Retinal pigment epithelial cell (primary cell): ENCODE results near the gene SRGAP3.

Experiments used
- DNase-seq: peaks from one replicate; pipeline ENCODE4 v3.0.0-alpha.2; 2010; ENCODE audit warnings: low read depth
- H3K4me3 ChIP-seq: 2 replicates; pipeline ENCODE4 v1.5.1; 2011; ENCODE audit warnings: mild to moderate bottlenecking, low read length, control low read depth, moderate library complexity
- TF ChIP-seq, protein P1 (sequence below): conservative IDR thresholded peaks from 2 replicates; pipeline ENCODE4 v1.5.1; 2011; ENCODE audit warnings: low read depth, low read length, control low read depth, inconsistent platforms

Gene SRGAP3

GRCh38 chr3:9204253-9204992 is 45.0 kb downstream of the SRGAP3 start:
- H3K4me3 ChIP-seq = no peak overlapping the region
- DNase-seq = no peak
- TF ChIP-seq, protein P1, sequence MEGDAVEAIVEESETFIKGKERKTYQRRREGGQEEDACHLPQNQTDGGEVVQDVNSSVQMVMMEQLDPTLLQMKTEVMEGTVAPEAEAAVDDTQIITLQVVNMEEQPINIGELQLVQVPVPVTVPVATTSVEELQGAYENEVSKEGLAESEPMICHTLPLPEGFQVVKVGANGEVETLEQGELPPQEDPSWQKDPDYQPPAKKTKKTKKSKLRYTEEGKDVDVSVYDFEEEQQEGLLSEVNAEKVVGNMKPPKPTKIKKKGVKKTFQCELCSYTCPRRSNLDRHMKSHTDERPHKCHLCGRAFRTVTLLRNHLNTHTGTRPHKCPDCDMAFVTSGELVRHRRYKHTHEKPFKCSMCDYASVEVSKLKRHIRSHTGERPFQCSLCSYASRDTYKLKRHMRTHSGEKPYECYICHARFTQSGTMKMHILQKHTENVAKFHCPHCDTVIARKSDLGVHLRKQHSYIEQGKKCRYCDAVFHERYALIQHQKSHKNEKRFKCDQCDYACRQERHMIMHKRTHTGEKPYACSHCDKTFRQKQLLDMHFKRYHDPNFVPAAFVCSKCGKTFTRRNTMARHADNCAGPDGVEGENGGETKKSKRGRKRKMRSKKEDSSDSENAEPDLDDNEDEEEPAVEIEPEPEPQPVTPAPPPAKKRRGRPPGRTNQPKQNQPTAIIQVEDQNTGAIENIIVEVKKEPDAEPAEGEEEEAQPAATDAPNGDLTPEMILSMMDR = no peak

DNA sequence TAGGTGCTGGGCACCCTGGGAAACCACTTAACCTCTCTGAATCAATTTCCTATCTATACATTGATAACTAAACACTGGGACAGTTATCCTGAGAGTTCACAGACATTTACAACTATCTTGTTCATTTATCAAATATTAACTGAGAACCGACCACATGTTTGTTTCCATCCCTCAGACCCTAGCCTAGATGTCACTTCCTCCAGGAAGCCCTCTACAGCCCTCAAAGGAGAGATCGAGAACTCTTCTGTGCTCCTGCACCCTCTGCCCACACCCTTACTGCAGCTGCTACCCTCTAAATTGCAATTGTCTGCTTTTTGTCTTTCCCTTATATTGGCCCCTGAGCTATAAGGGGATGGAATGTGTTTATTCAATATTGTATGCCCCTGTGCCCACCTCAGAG is 46.1 kb downstream of the SRGAP3 start:
- TF ChIP-seq, protein P1 = no peak
- DNase-seq = no peak
- H3K4me3 ChIP-seq = no peak overlapping the region

GRCh38 chr3:9202546-9202945 is 46.9 kb downstream of the SRGAP3 start:
- H3K4me3 ChIP-seq = no peak overlapping the region
- TF ChIP-seq, protein P1 = no peak
- no peak for DNase-seq

- H3K4me3 ChIP-seq = no peak overlapping the region
- TF ChIP-seq, protein P1 = no peak
- DNase-seq = no peak
Measured at GRCh38 chr3:9201955-9202354, 47.5 kb downstream of the SRGAP3 start.

GRCh38 chr3:9201266-9201665 is 48.2 kb downstream of the SRGAP3 start:
- DNase-seq = no peak
- TF ChIP-seq, protein P1 = no peak
- H3K4me3 ChIP-seq = no peak overlapping the region

DNA sequence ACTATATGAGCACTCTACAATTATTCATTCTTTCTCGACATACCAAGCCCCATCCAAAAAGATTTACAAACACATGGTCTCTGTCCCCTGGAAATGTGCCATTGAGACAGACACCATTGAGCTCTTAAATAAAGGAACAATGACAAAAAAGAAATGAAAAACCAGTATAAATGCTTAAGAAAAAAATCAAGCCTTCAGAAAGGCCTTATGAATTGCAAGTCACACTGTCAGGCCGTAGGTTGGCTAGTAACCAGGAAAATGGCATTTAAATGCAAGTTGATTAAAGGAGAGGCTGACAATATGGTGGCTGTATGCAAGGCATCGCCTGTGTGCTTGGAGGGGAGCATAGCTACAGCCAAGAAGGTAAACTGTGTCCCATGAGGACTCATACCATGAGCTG is 49.7 kb downstream of the SRGAP3 start:
- TF ChIP-seq, protein P1 = no peak
- no peak overlapping the region for H3K4me3 ChIP-seq
- DNase-seq = no peak

- no peak for DNase-seq
Measured at GRCh38 chr3:9198899-9199335, 50.5 kb downstream of the SRGAP3 start.

More at GRCh38 chr3:9198899-9199335, 50.5 kb downstream of the SRGAP3 start:
- TF ChIP-seq, protein P1 = no peak
- H3K4me3 ChIP-seq = no peak overlapping the region
